ENCODE data around the gene GABBR2.
A peak's percentile ranks its signal among the peaks of the same experiment; 100 is the strongest.

GABBR2 gene

DNA sequence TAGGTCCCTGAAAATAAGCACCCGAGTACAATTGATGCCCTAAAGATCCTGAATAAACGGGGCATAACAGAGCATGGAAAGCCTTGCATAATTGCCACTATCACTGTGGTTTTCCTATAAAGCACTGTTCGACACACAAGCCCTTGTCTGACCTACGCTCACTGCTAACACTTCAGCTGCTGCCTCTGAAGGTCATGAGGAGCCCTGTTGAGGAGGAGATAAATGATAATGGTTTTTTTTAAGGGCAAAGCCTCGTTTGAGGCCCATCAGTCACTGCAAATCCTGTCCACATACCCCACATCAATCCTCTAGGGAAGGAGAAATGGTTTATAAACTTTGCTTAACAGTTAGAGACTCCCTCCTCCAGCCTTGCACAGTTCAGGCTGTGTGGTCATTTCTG, 35.1 kb downstream of the GABBR2 start:
- TF ChIP-seq, protein P1, sequence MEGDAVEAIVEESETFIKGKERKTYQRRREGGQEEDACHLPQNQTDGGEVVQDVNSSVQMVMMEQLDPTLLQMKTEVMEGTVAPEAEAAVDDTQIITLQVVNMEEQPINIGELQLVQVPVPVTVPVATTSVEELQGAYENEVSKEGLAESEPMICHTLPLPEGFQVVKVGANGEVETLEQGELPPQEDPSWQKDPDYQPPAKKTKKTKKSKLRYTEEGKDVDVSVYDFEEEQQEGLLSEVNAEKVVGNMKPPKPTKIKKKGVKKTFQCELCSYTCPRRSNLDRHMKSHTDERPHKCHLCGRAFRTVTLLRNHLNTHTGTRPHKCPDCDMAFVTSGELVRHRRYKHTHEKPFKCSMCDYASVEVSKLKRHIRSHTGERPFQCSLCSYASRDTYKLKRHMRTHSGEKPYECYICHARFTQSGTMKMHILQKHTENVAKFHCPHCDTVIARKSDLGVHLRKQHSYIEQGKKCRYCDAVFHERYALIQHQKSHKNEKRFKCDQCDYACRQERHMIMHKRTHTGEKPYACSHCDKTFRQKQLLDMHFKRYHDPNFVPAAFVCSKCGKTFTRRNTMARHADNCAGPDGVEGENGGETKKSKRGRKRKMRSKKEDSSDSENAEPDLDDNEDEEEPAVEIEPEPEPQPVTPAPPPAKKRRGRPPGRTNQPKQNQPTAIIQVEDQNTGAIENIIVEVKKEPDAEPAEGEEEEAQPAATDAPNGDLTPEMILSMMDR (IDR thresholded peaks at IDR 0.05; ENCODE audit: low read depth, low read length, missing control alignments): no peak

DNA sequence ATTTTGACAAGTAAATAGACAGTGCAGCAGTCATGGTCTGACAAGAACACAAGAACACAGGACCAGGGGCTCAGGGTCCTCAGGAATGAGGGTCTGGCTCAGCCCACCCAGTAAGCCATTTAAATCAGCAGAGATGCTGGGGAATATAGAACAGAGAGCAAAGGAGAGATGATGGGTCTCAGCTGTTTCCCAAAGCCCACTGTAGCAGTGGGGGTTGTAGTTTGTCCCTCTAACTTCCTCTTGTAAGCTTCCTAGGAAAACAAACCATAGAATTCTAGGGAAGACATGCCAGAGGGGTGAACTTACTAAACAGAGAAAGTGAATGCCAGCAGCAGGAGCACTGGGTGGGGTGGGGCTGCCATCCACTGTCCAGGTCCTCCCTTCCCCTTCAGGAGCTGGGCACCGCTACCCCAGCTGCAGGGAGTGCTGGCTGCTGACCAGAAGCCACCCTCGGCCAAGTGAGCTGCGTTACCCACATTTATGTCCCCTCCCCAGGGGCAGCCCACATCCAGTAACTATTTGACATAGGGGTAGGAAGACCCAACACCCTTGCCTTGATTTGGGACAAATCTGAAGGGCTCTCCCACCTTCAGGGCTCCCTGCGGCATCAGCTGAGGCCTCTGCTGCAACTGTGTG, 41.6 kb downstream of the GABBR2 start:
- in situ Hi-C loops (cut with HindIII; ENCODE audit: low sequenced_read_pairs): no loop called here
- no peak overlapping the region for H3K4me3 ChIP-seq (ENCODE audit: low read depth, low read length)
- no peak for DNase-seq (ENCODE audit: low read depth)
- TF ChIP-seq, protein P1 (IDR thresholded peaks at IDR 0.05; ENCODE audit: low read depth, low read length, missing control alignments): no peak

More for the DNA sequence above, 35.1 kb downstream of the GABBR2 start:
- in situ Hi-C loops (cut with HindIII; ENCODE audit: low sequenced_read_pairs): loop anchor here (5.0 kb wide), 2 partner anchors 69 to 106 kb away; no protein-coding TSS in a partner anchor
- no peak for DNase-seq (ENCODE audit: low read depth)
- H3K4me3 ChIP-seq (ENCODE audit: low read depth, low read length): no peak overlapping the region

DNA sequence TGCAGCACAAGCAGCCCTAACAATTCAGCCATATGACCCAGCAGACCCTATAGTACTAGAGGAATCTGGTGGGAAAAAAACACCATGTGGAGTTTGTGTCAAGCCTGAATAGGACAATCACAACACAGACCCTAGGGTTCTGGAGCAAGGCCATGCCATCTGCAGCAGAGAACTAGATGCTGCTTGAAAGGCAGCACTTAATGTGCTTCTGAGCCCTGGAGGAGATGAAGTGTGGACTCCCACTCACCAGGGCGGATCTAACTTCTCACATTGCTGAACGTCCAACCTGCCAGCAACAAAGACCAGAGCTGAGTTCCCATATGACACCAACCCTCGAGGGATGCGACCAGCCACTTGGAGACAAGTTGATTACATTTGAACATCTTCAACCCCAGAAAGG, 43.2 kb downstream of the GABBR2 start:
- TF ChIP-seq, protein P1 (IDR thresholded peaks at IDR 0.05; ENCODE audit: low read depth, low read length, missing control alignments): no peak

DNA sequence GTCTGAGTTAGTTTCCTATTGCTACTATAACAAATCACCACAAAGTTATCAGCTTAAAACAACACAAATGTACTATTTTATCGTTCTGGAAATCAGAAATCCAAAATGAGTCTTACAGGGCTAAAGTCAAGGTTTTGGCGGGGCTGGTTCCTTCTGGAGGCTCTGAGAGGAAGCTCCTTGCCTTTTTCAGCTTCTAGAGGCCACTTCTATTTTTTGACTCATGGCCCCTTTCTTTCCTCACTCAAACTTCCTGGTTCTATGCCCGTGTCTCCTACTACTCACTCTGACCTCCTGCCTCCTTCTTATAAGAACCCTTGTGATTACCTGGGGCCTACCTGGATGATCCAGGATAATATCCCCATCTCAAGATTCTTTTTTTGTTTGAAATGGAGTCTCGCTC, 48.2 kb downstream of the GABBR2 start:
- DNase-seq (ENCODE audit: low read depth): no peak
- TF ChIP-seq, protein P1 (IDR thresholded peaks at IDR 0.05; ENCODE audit: low read depth, low read length, missing control alignments): no peak
- no peak overlapping the region for H3K4me3 ChIP-seq (ENCODE audit: low read depth, low read length)
- in situ Hi-C loops (cut with HindIII; ENCODE audit: low sequenced_read_pairs): no loop called here

More for the DNA sequence above, 43.2 kb downstream of the GABBR2 start:
- in situ Hi-C loops (cut with HindIII; ENCODE audit: low sequenced_read_pairs): no loop called here
- no peak for DNase-seq (ENCODE audit: low read depth)
- no peak overlapping the region for H3K4me3 ChIP-seq (ENCODE audit: low read depth, low read length)

DNA sequence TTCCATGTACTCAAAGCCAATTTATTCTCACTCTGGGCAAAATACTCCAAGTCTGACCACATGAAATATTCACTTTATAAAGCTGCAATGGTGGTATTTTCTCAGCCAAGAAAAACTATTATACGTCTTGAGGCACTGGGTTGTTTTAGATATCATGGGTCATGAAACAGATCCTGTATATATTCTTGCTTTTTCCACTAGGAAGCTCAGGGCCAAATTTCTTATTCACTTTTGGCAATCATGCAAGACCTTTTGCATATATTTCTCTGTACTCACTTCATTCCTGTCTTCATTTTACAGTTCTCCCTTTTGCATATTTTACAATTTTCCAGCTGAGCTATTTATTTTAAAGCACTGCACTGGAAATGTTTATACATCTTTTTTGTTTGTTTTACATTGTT, 49.8 kb downstream of the GABBR2 start:
- peak; percentile 61 for DNase-seq (ENCODE audit: low read depth)
- TF ChIP-seq, protein P1 (IDR thresholded peaks at IDR 0.05; ENCODE audit: low read depth, low read length, missing control alignments): no peak
- in situ Hi-C loops (cut with HindIII; ENCODE audit: low sequenced_read_pairs): no loop called here
- no peak overlapping the region for H3K4me3 ChIP-seq (ENCODE audit: low read depth, low read length)

DNA sequence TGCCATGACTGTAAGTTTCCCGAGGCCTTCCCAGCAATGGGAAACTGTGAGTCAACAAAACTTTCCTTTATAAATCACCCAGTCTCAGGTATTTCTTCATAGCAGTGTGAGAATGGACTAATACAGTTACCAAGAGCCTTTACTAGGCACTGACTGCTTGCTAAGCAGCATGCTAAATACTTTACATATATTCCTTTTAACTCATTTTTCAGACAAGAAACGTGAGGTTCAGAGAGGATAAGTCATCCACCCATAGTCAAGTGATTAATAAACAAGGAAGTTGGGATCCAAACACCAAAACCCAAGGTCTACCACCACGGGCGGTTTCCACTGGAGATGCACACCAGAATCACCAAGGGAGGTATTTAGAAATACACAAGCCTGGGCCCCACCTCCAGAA, 50.8 kb downstream of the GABBR2 start:
- TF ChIP-seq, protein P1 (IDR thresholded peaks at IDR 0.05; ENCODE audit: low read depth, low read length, missing control alignments): no peak
- in situ Hi-C loops (cut with HindIII; ENCODE audit: low sequenced_read_pairs): no loop called here
- no peak overlapping the region for H3K4me3 ChIP-seq (ENCODE audit: low read depth, low read length)
- no peak for DNase-seq (ENCODE audit: low read depth)
